ENCODE results near the gene ENOX1.

The ENOX1 gene

DNA sequence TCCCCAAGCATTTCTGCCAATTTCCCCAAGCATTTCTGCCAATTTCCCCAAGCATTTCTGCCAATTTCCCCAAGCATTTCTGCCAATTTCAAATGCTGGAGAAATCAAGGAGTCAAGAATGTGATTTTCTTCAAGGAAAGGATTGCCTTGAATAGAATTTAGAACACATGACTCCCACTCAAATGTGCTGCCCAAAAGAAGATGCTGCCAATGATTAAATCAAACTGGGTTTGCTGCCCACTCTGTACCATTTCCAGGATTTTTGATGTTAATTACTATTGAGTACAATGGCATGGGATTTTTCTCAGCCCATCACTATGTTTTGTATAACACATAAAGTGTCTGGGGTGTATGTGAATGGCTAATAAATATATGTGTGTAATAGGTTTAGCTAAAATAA, 21.9 kb upstream of the ENOX1 start:
- Histone ChIP-seq H3K79me1 (replicated peaks; ENCODE audit: low read length, poor library complexity, severe bottlenecking) (no peaks in the 10 kb centered on the region), H3K4me2 (ENCODE audit: low read length, poor library complexity, severe bottlenecking) (no peak overlapping the region), H3K9me3 (ENCODE audit: control insufficient read depth, low read length) (no peaks in the 10 kb centered on the region)

DNA sequence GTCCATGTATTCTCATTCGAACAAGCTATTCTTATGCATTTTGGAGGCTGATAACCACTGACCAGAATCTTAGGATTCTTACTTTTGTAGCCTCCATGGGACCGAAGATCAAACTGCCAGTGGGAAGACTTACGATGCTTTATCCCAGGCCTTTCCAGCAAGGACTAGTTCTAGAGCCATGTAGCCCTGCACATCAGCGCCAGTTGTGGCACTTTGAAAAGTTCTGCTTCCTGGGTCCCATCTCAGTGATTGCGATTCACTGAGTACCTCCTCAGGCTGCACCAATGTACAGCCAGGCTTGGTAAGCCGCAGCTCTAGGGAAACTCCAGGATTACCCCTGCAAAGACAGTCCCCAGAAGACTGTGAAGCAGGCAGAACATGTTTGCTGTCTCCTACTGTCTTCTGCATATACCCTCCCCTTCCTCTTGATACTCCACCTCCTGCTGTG, 18.9 kb upstream of the ENOX1 start:
- Histone ChIP-seq H3K4me2 (ENCODE audit: low read length, poor library complexity, severe bottlenecking) (no peak overlapping the region), H3K18ac (ENCODE audit: low read depth in 1 of 2, low read length in 2 of 2) (no peak overlapping the region), H3K27ac (ENCODE audit: low read length, poor library complexity, severe bottlenecking) (no peak overlapping the region), H3K4me1 (ENCODE audit: control insufficient read depth, insufficient read depth, low read depth, low read length) (peaks cover 2% of the 10 kb centered on the region), H4K91ac (ENCODE audit: low read length) (no peak overlapping the region), H3K36me3 (ENCODE audit: control insufficient read depth in 1 of 2, insufficient read depth in 2 of 2, low read depth in 1 of 2, low read length in 2 of 2) (no peaks in the 10 kb centered on the region), H3K27me3 (ENCODE audit: control insufficient read depth in 1 of 2, insufficient read depth in 1 of 2, low read length in 2 of 2) (no peaks in the 10 kb centered on the region), H2BK120ac (ENCODE audit: low read depth, low read length) (no peak overlapping the region), H3K9me3 (ENCODE audit: control insufficient read depth, low read length) (no peaks in the 10 kb centered on the region), H3K23ac (ENCODE audit: low read length in 2 of 2) (no peak overlapping the region), H2BK5ac (ENCODE audit: low read depth, low read length, poor library complexity, severe bottlenecking) (no peak overlapping the region), H2BK15ac (ENCODE audit: low read depth, poor library complexity, severe bottlenecking) (no peak overlapping the region), H3K4ac (ENCODE audit: low read depth in 1 of 2, low read length in 2 of 2) (no peak overlapping the region), H2BK12ac (ENCODE audit: low read length in 2 of 2) (peak overlapping the region in 1 of 2 experiments; percentile 8), H2AFZ (ENCODE audit: low read depth, low read length) (no peak overlapping the region), H4K8ac (ENCODE audit: low read length) (peak overlapping the region; percentile 75), H3K4me3 (ENCODE audit: insufficient read depth in 1 of 2, low read depth in 1 of 2, low read length in 2 of 2) (no peak overlapping the region), H2AK5ac (ENCODE audit: low read length, severe bottlenecking) (no peak overlapping the region), H3K14ac (ENCODE audit: low read length in 2 of 2) (no peak overlapping the region), H3K9ac (ENCODE audit: low read length) (no peak overlapping the region), H3K79me1 (replicated peaks; ENCODE audit: low read length, poor library complexity, severe bottlenecking) (no peaks in the 10 kb centered on the region)
- 93% methylated on average over 6 of the region's 6 CpGs for WGBS
- peak; percentile 40 for DNase-seq

More for the DNA sequence above, 21.9 kb upstream of the ENOX1 start:
- H3K36me3 ChIP-seq (ENCODE audit: control insufficient read depth in 1 of 2, insufficient read depth in 2 of 2, low read depth in 1 of 2, low read length in 2 of 2) = no peaks in the 10 kb centered on the region
- H2BK15ac ChIP-seq (ENCODE audit: low read depth, poor library complexity, severe bottlenecking) = no peak overlapping the region
- H4K8ac ChIP-seq (ENCODE audit: low read length) = no peak overlapping the region
- no peak overlapping the region for H2BK120ac ChIP-seq (ENCODE audit: low read depth, low read length)
- H2AFZ ChIP-seq (ENCODE audit: low read depth, low read length) = no peak overlapping the region
- no peak overlapping the region for H3K14ac ChIP-seq (ENCODE audit: low read length in 2 of 2)
- no peaks in the 10 kb centered on the region for H3K27me3 ChIP-seq (ENCODE audit: control insufficient read depth in 1 of 2, insufficient read depth in 1 of 2, low read length in 2 of 2)
- no peak overlapping the region for H3K9ac ChIP-seq (ENCODE audit: low read length)
- no peak overlapping the region for H3K4me3 ChIP-seq (ENCODE audit: insufficient read depth in 1 of 2, low read depth in 1 of 2, low read length in 2 of 2)
- H2AK5ac ChIP-seq (ENCODE audit: low read length, severe bottlenecking) = no peak overlapping the region
- H2BK12ac ChIP-seq (ENCODE audit: low read length in 2 of 2) = no peak overlapping the region
- no peak overlapping the region for H3K27ac ChIP-seq (ENCODE audit: low read length, poor library complexity, severe bottlenecking)
- H3K4me1 ChIP-seq (ENCODE audit: control insufficient read depth, insufficient read depth, low read depth, low read length) = peaks cover 2% of the 10 kb centered on the region
- DNase-seq = no peak
- H3K23ac ChIP-seq (ENCODE audit: low read length in 2 of 2) = no peak overlapping the region
- no peak overlapping the region for H4K91ac ChIP-seq (ENCODE audit: low read length)
- H3K18ac ChIP-seq (ENCODE audit: low read depth in 1 of 2, low read length in 2 of 2) = no peak overlapping the region
- no peak overlapping the region for H2BK5ac ChIP-seq (ENCODE audit: low read depth, low read length, poor library complexity, severe bottlenecking)
- H3K4ac ChIP-seq (ENCODE audit: low read depth in 1 of 2, low read length in 2 of 2) = no peak overlapping the region

DNA sequence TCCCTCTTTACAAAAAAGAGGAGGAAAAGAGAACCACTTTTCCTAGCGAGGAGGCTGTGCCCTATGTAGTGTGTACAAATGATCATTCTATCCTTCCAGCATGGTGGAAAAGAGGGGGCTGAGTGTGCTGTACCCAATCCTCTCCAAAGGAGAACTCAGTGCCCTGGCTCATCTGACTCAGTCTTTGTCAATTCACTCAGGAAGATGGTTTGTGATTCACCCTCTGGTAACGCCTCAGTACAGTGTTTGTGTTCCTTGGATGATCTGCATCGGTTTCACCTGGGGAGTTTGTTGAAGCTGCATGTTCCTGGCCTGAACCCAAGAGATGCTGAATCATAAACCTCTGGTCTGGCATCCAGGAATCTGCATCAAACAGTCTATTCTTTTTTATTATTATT, 18.3 kb upstream of the ENOX1 start:
- H3K79me1 ChIP-seq (replicated peaks; ENCODE audit: low read length, poor library complexity, severe bottlenecking) = no peaks in the 10 kb centered on the region
- H4K91ac ChIP-seq (ENCODE audit: low read length) = no peak overlapping the region
- peak overlapping the region; percentile 85 for H3K27ac ChIP-seq (ENCODE audit: low read length, poor library complexity, severe bottlenecking)
- no peak overlapping the region for H2BK12ac ChIP-seq (ENCODE audit: low read length in 2 of 2)
- H3K23ac ChIP-seq (ENCODE audit: low read length in 2 of 2) = no peak overlapping the region
- H3K4me2 ChIP-seq (ENCODE audit: low read length, poor library complexity, severe bottlenecking) = peak overlapping the region; percentile 79
- H3K9me3 ChIP-seq (ENCODE audit: control insufficient read depth, low read length) = no peaks in the 10 kb centered on the region
- H2BK120ac ChIP-seq (ENCODE audit: low read depth, low read length) = no peak overlapping the region
- no peak overlapping the region for H3K14ac ChIP-seq (ENCODE audit: low read length in 2 of 2)
- peak overlapping the region; percentile 24 for H4K8ac ChIP-seq (ENCODE audit: low read length)
- H2BK5ac ChIP-seq (ENCODE audit: low read depth, low read length, poor library complexity, severe bottlenecking) = no peak overlapping the region
- peaks cover 2% of the 10 kb centered on the region for H3K4me1 ChIP-seq (ENCODE audit: control insufficient read depth, insufficient read depth, low read depth, low read length)
- H3K4me3 ChIP-seq (ENCODE audit: insufficient read depth in 1 of 2, low read depth in 1 of 2, low read length in 2 of 2) = peak overlapping the region in 1 of 2 experiments; percentile 48
- WGBS = 0% methylated on average over 3 of the region's 3 CpGs
- peak overlapping the region in 1 of 2 experiments; percentile 37 for H3K18ac ChIP-seq (ENCODE audit: low read depth in 1 of 2, low read length in 2 of 2)
- H3K27me3 ChIP-seq (ENCODE audit: control insufficient read depth in 1 of 2, insufficient read depth in 1 of 2, low read length in 2 of 2) = no peaks in the 10 kb centered on the region
- H3K9ac ChIP-seq (ENCODE audit: low read length) = peak overlapping the region; percentile 80
- H2AK5ac ChIP-seq (ENCODE audit: low read length, severe bottlenecking) = no peak overlapping the region
- H3K4ac ChIP-seq (ENCODE audit: low read depth in 1 of 2, low read length in 2 of 2) = no peak overlapping the region
- no peak overlapping the region for H2BK15ac ChIP-seq (ENCODE audit: low read depth, poor library complexity, severe bottlenecking)
- DNase-seq = peak; percentile 86
- H2AFZ ChIP-seq (ENCODE audit: low read depth, low read length) = no peak overlapping the region
- H3K36me3 ChIP-seq (ENCODE audit: control insufficient read depth in 1 of 2, insufficient read depth in 2 of 2, low read depth in 1 of 2, low read length in 2 of 2) = no peaks in the 10 kb centered on the region

DNA sequence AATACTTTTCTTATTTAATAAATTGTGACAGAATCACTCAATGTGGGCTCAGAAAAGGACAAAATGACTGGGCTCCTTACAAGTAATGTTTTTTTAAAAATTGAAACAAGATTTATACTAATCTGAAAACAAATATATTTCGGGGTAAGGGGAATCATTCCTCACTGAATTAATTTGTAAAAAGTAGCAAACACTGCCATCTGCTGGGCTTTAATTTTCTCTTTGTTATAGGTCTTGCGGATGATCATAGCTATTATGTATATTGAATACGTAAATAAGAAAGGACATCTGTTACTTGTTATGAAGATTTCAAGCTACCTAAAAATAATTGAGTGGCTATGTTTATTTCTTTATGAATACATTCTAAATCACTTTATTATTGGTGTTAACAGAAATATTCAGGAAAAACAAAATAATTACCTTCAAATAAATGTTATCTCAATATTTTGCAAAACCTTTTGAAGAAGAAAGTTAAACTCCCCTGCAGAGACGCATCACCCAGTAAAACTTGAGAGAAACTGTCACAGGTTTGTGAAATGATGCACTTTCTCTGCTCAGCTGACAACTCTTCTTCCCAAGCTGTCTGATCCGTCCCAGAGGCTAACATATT, 17.8 kb upstream of the ENOX1 start:
- Histone ChIP-seq H3K18ac (ENCODE audit: low read depth in 1 of 2, low read length in 2 of 2) (peak overlapping the region in 1 of 2 experiments; percentile 37), H2BK5ac (ENCODE audit: low read depth, low read length, poor library complexity, severe bottlenecking) (no peak overlapping the region), H3K79me1 (replicated peaks; ENCODE audit: low read length, poor library complexity, severe bottlenecking) (no peaks in the 10 kb centered on the region), H3K36me3 (ENCODE audit: control insufficient read depth in 1 of 2, insufficient read depth in 2 of 2, low read depth in 1 of 2, low read length in 2 of 2) (no peaks in the 10 kb centered on the region), H3K4me2 (ENCODE audit: low read length, poor library complexity, severe bottlenecking) (peak overlapping the region; percentile 79), H2AFZ (ENCODE audit: low read depth, low read length) (no peak overlapping the region), H3K23ac (ENCODE audit: low read length in 2 of 2) (no peak overlapping the region), H3K4me1 (ENCODE audit: control insufficient read depth, insufficient read depth, low read depth, low read length) (peaks cover 2% of the 10 kb centered on the region), H3K27ac (ENCODE audit: low read length, poor library complexity, severe bottlenecking) (peak overlapping the region; percentile 85), H2BK15ac (ENCODE audit: low read depth, poor library complexity, severe bottlenecking) (no peak overlapping the region), H2AK5ac (ENCODE audit: low read length, severe bottlenecking) (no peak overlapping the region), H3K4me3 (ENCODE audit: insufficient read depth in 1 of 2, low read depth in 1 of 2, low read length in 2 of 2) (peak overlapping the region in 1 of 2 experiments; percentile 48), H2BK12ac (ENCODE audit: low read length in 2 of 2) (no peak overlapping the region), H4K8ac (ENCODE audit: low read length) (peak overlapping the region; percentile 24), H4K91ac (ENCODE audit: low read length) (no peak overlapping the region), H2BK120ac (ENCODE audit: low read depth, low read length) (no peak overlapping the region), H3K4ac (ENCODE audit: low read depth in 1 of 2, low read length in 2 of 2) (no peak overlapping the region), H3K9ac (ENCODE audit: low read length) (peak overlapping the region; percentile 80), H3K27me3 (ENCODE audit: control insufficient read depth in 1 of 2, insufficient read depth in 1 of 2, low read length in 2 of 2) (no peaks in the 10 kb centered on the region), H3K9me3 (ENCODE audit: control insufficient read depth, low read length) (no peaks in the 10 kb centered on the region), H3K14ac (ENCODE audit: low read length in 2 of 2) (no peak overlapping the region)
- WGBS = 0% methylated on average over 1 of the region's 5 CpGs
- DNase-seq = peak; percentile 77

All from mesenchymal stem cell (in vitro differentiated cells and primary cell).